Stimulated activated memory B cell treated with anti-CD40 and anti-IgM and Interleukin-4, amounts not matched to agents 10 μg/mL and 1 μg/mL and 100 μg/mL, for 72 hours (primary cell): ENCODE data around the gene TCIRG1.
"Not testable (repeated sequence)": the region's sequence is repeated elsewhere in the genome, so short reads cannot be mapped to it uniquely, and the experiment has no call there.

Experiments
- ATAC-seq: fragments of 150-1000 bp; cut with Tn5 transposase; 2 replicates; pipeline ENCODE4 v1.10.0; 2021
- H3K27ac Mint-ChIP-seq: one replicate; pipeline ENCODE4 v1.8.0; 2022; ENCODE audit warnings: mild to moderate bottlenecking, mixed read lengths
- H3K27me3 Mint-ChIP-seq: one replicate; pipeline ENCODE4 v1.8.0; 2022; ENCODE audit warnings: mixed read lengths
- H3K36me3 Mint-ChIP-seq: one replicate; pipeline ENCODE4 v1.8.0; 2022; ENCODE audit warnings: mixed read lengths
- H3K4me1 Mint-ChIP-seq: one replicate; pipeline ENCODE4 v1.8.0; 2022; ENCODE audit warnings: mixed read lengths
- H3K4me3 Mint-ChIP-seq: one replicate; pipeline ENCODE4 v1.8.0; 2022; ENCODE audit warnings: mild to moderate bottlenecking, moderate library complexity, mixed read lengths
- H3K9me3 Mint-ChIP-seq: one replicate; pipeline ENCODE4 v1.8.0; 2022; ENCODE audit warnings: mixed read lengths

Gene TCIRG1

GRCh38 chr11:68038718-68039525 is at the start of gene TCIRG1:
Gene TCIRG1, plus strand, starts transcription at chr11:68039025. Its CDS starts 2,247 bp downstream, at chr11:68041272.
- H3K9me3 Mint-ChIP-seq: no peaks in the 10 kb centered on the region
- H3K27ac Mint-ChIP-seq: peak within 1 kb of the TSS; percentile 93
- ATAC-seq: peak; percentile 74
- peak within 1 kb of the TSS; percentile 98 for H3K4me3 Mint-ChIP-seq
- H3K27me3 Mint-ChIP-seq: no peaks in the 10 kb centered on the region
- H3K4me1 Mint-ChIP-seq: peaks cover 39% of the 10 kb centered on the region
- peaks cover 15% of the 10 kb centered on the region for H3K36me3 Mint-ChIP-seq

- H3K4me1 Mint-ChIP-seq: peaks cover 21% of the 10 kb centered on the region
Measured at GRCh38 chr11:67990546-67991346, 48.1 kb upstream of the TCIRG1 start.

GRCh38 chr11:67991347-67992121 is 47.3 kb upstream of the TCIRG1 start:
- peak overlapping the region; percentile 35 for H3K4me3 Mint-ChIP-seq
- H3K27ac Mint-ChIP-seq: peak overlapping the region; percentile 37
- H3K4me1 Mint-ChIP-seq: peaks cover 26% of the 10 kb centered on the region
- H3K36me3 Mint-ChIP-seq: peaks cover 28% of the 10 kb centered on the region
- H3K9me3 Mint-ChIP-seq, H3K27me3 Mint-ChIP-seq, ATAC-seq: not testable (repeated sequence)

More at GRCh38 chr11:67990546-67991346, 48.1 kb upstream of the TCIRG1 start:
- not testable (repeated sequence) for H3K4me3 Mint-ChIP-seq, H3K27me3 Mint-ChIP-seq, H3K9me3 Mint-ChIP-seq
- Mint-ChIP-seq H3K27ac (peak overlapping the region; percentile 37), H3K36me3 (peaks cover 23% of the 10 kb centered on the region)
- peak; percentile 67 for ATAC-seq

- not testable (repeated sequence) for H3K9me3 Mint-ChIP-seq, H3K27me3 Mint-ChIP-seq, ATAC-seq, H3K4me3 Mint-ChIP-seq
- Mint-ChIP-seq H3K27ac (peak overlapping the region; percentile 70), H3K4me1 (peaks cover 49% of the 10 kb centered on the region), H3K36me3 (peaks cover 49% of the 10 kb centered on the region)
Measured at GRCh38 chr11:67993821-67994220, 45.0 kb upstream of the TCIRG1 start.

- Mint-ChIP-seq H3K27ac (peak overlapping the region; percentile 70), H3K36me3 (peaks cover 51% of the 10 kb centered on the region), H3K4me1 (peaks cover 54% of the 10 kb centered on the region)
- H3K9me3 Mint-ChIP-seq, ATAC-seq, H3K4me3 Mint-ChIP-seq, H3K27me3 Mint-ChIP-seq: not testable (repeated sequence)
Measured at GRCh38 chr11:67994387-67994786, 44.4 kb upstream of the TCIRG1 start.

- not testable (repeated sequence) for H3K4me3 Mint-ChIP-seq, H3K27me3 Mint-ChIP-seq, H3K27ac Mint-ChIP-seq, ATAC-seq, H3K9me3 Mint-ChIP-seq
- peaks cover 51% of the 10 kb centered on the region for H3K36me3 Mint-ChIP-seq
- H3K4me1 Mint-ChIP-seq: peaks cover 62% of the 10 kb centered on the region
Measured at GRCh38 chr11:67995129-67995528, 43.7 kb upstream of the TCIRG1 start.

- peaks cover 51% of the 10 kb centered on the region for H3K36me3 Mint-ChIP-seq
- peaks cover 62% of the 10 kb centered on the region for H3K4me1 Mint-ChIP-seq
- H3K4me3 Mint-ChIP-seq, ATAC-seq, H3K9me3 Mint-ChIP-seq, H3K27me3 Mint-ChIP-seq, H3K27ac Mint-ChIP-seq: not testable (repeated sequence)
Measured at GRCh38 chr11:67995579-67995978, 43.2 kb upstream of the TCIRG1 start.

GRCh38 chr11:67996051-67996450 is 42.8 kb upstream of the TCIRG1 start:
- Mint-ChIP-seq H3K4me1 (peaks cover 59% of the 10 kb centered on the region), H3K27ac (no peak overlapping the region), H3K36me3 (peaks cover 47% of the 10 kb centered on the region), H3K4me3 (no peak overlapping the region), H3K27me3 (no peaks in the 10 kb centered on the region), H3K9me3 (no peaks in the 10 kb centered on the region)
- no peak for ATAC-seq

GRCh38 chr11:67996622-67997474 is 42.0 kb upstream of the TCIRG1 start:
- Mint-ChIP-seq H3K27me3 (no peaks in the 10 kb centered on the region), H3K27ac (peak overlapping the region; percentile 86), H3K9me3 (no peaks in the 10 kb centered on the region), H3K4me3 (no peak overlapping the region), H3K36me3 (peaks cover 44% of the 10 kb centered on the region), H3K4me1 (peaks cover 66% of the 10 kb centered on the region)
- peak; percentile 61 for ATAC-seq

GRCh38 chr11:67997475-67997921 is 41.3 kb upstream of the TCIRG1 start:
- Mint-ChIP-seq H3K27me3 (no peaks in the 10 kb centered on the region), H3K9me3 (no peaks in the 10 kb centered on the region), H3K4me3 (no peak overlapping the region), H3K4me1 (peaks cover 72% of the 10 kb centered on the region), H3K36me3 (peaks cover 37% of the 10 kb centered on the region), H3K27ac (peak overlapping the region; percentile 86)
- ATAC-seq: no peak

GRCh38 chr11:67998150-67999045 is 40.4 kb upstream of the TCIRG1 start:
- Mint-ChIP-seq H3K4me3 (no peak overlapping the region), H3K27ac (peak overlapping the region; percentile 86), H3K36me3 (peaks cover 36% of the 10 kb centered on the region), H3K9me3 (no peaks in the 10 kb centered on the region), H3K4me1 (peaks cover 78% of the 10 kb centered on the region), H3K27me3 (no peaks in the 10 kb centered on the region)
- ATAC-seq: no peak

- H3K4me1 Mint-ChIP-seq: peaks cover 74% of the 10 kb centered on the region
- peak overlapping the region; percentile 86 for H3K27ac Mint-ChIP-seq
- no peaks in the 10 kb centered on the region for H3K27me3 Mint-ChIP-seq
- ATAC-seq: no peak
- H3K36me3 Mint-ChIP-seq: peaks cover 31% of the 10 kb centered on the region
- no peaks in the 10 kb centered on the region for H3K9me3 Mint-ChIP-seq
- H3K4me3 Mint-ChIP-seq: no peak overlapping the region
Measured at GRCh38 chr11:67999201-67999629, 39.6 kb upstream of the TCIRG1 start.

GRCh38 chr11:67999704-68000103 is 39.1 kb upstream of the TCIRG1 start:
- Mint-ChIP-seq H3K36me3 (peaks cover 27% of the 10 kb centered on the region), H3K27me3 (no peaks in the 10 kb centered on the region), H3K27ac (peak overlapping the region; percentile 86), H3K4me1 (peaks cover 74% of the 10 kb centered on the region), H3K9me3 (no peaks in the 10 kb centered on the region), H3K4me3 (no peak overlapping the region)
- ATAC-seq: no peak
